ENCODE data around the gene TRAK1. TPM values are rescaled to one million over a fixed set of nuclear protein-coding genes. Genes with fewer than 3 reads are reported as not detected.

The TRAK1 gene
- total RNA-seq, 2 experiments from 2014 or later: 62.5 to 88.3 TPM

DNA sequence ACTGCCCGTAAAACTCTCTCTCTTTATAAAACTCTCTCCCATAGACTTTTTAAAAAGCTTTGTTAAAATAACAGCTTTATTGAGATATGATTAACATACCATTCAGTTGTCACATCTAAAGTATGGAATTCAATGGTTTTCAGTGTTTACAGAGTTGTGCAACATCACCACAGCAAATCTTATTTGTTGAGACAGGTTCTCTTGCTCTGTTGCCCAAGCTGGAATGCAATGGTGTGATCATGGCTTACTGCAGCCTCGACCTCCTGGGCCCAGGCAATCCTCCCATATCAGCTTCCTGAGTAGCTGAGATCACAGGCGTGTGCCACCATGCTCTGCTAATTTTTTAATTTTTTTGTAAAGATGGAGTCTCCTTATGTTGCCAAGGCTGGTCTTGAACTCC is 35.9 kb upstream of the TRAK1 start:
- H3K36me3 ChIP-seq (ENCODE audit: insufficient read depth, low read length): peaks cover 23% of the 10 kb centered on the region; the same call in 1 of the 2 replicates
- H3K4me2 ChIP-seq (ENCODE audit: low read length): no peak overlapping the region
- DNase-seq (ENCODE audit: low spot score): no peak
- H3K4me1 ChIP-seq (ENCODE audit: insufficient read depth, low read length, poor library complexity, severe bottlenecking): peaks cover 69% of the 10 kb centered on the region
- intact Hi-C loops (cut with micrococcal nuclease; ENCODE audit: unreplicated experiment): loop anchor here (5.0 kb wide), 1 partner anchor 38 kb away; no protein-coding TSS in a partner anchor
- H3K27ac ChIP-seq (ENCODE audit: low read depth, low read length, poor library complexity, severe bottlenecking): no peak overlapping the region
- H3K4me3 ChIP-seq (ENCODE audit: low read depth, low read length, poor library complexity, severe bottlenecking): no peak overlapping the region
- TF ChIP-seq, protein P1, sequence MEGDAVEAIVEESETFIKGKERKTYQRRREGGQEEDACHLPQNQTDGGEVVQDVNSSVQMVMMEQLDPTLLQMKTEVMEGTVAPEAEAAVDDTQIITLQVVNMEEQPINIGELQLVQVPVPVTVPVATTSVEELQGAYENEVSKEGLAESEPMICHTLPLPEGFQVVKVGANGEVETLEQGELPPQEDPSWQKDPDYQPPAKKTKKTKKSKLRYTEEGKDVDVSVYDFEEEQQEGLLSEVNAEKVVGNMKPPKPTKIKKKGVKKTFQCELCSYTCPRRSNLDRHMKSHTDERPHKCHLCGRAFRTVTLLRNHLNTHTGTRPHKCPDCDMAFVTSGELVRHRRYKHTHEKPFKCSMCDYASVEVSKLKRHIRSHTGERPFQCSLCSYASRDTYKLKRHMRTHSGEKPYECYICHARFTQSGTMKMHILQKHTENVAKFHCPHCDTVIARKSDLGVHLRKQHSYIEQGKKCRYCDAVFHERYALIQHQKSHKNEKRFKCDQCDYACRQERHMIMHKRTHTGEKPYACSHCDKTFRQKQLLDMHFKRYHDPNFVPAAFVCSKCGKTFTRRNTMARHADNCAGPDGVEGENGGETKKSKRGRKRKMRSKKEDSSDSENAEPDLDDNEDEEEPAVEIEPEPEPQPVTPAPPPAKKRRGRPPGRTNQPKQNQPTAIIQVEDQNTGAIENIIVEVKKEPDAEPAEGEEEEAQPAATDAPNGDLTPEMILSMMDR (conservative IDR thresholded peaks at IDR 0.05; ENCODE audit: low read length): no peak
- TF ChIP-seq EZH2phosphoT487 (IDR thresholded peaks at IDR 0.05; ENCODE audit: borderline replicate concordance, low read depth, low read length): no peak
- H2AFZ ChIP-seq (ENCODE audit: low read length): no peak overlapping the region
- peaks cover 98% of the 10 kb centered on the region for H3K79me2 ChIP-seq (ENCODE audit: insufficient read depth, low read depth, low read length)
- peaks cover 22% of the 10 kb centered on the region for H4K20me1 ChIP-seq (ENCODE audit: insufficient read depth, low read length)
- no TSS peak for BruUV-seq (replicated peaks)
- CTCF ChIA-PET (ENCODE audit: unreplicated experiment): no interaction called here
- POLR2A ChIA-PET: interaction anchor here (0.7 to 1.5 kb wide), 4 partner anchors 9 to 42 kb away, joined by 3 to 5 read pairs (median 4); no protein-coding TSS in a partner anchor
- no peaks in the 10 kb centered on the region for H3K9me3 ChIP-seq (ENCODE audit: low read length)
- H3K9me2 ChIP-seq (ENCODE audit: insufficient read depth, low read length): no peaks in the 10 kb centered on the region

DNA sequence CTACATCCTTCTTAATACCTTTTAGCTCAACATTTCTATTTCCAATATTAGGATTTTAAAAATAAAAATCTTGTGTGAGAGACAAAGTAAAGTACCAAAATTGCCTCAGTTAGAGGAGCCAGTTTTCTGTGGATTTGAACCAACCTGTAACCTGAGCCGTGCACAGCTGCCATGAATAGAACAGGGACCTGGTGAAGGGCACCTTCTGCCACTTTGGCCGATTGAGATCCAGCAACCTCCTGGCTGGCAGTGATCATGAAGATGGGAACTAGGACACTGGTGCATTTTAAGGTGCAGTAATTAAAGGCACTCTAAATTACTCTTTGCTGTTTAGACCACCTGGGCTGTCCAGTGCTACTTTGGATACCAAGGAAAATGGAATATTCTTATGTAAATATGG is 34.3 kb upstream of the TRAK1 start:
- peaks cover 73% of the 10 kb centered on the region for H3K4me1 ChIP-seq (ENCODE audit: insufficient read depth, low read length, poor library complexity, severe bottlenecking)
- H3K4me2 ChIP-seq (ENCODE audit: low read length): peak overlapping the region; percentile 46
- intact Hi-C loops (cut with micrococcal nuclease; ENCODE audit: unreplicated experiment): loop anchor here (5.0 kb wide), 1 partner anchor 40 kb away; no protein-coding TSS in a partner anchor
- peaks cover 96% of the 10 kb centered on the region for H3K79me2 ChIP-seq (ENCODE audit: insufficient read depth, low read depth, low read length)
- no peak for DNase-seq (ENCODE audit: low spot score)
- peak overlapping the region; percentile 29 for H3K4me3 ChIP-seq (ENCODE audit: low read depth, low read length, poor library complexity, severe bottlenecking)
- ChIA-PET POLR2A (interaction anchor here (0.6 to 2.1 kb wide), 8 partner anchors 8 to 45 kb away, joined by 3 to 6 read pairs (median 4); no protein-coding TSS in a partner anchor), CTCF (ENCODE audit: unreplicated experiment) (no interaction called here)
- peak overlapping the region; percentile 47 for H3K27ac ChIP-seq (ENCODE audit: low read depth, low read length, poor library complexity, severe bottlenecking)
- BruUV-seq (replicated peaks): no TSS peak
- no peak overlapping the region for H2AFZ ChIP-seq (ENCODE audit: low read length)
- peaks cover 29% of the 10 kb centered on the region; the same call in 1 of the 2 replicates for H3K36me3 ChIP-seq (ENCODE audit: insufficient read depth, low read length)
- H3K9me3 ChIP-seq (ENCODE audit: low read length): no peaks in the 10 kb centered on the region
- H4K20me1 ChIP-seq (ENCODE audit: insufficient read depth, low read length): peaks cover 22% of the 10 kb centered on the region; the same call in 1 of the 2 replicates
- TF ChIP-seq, protein P1 (conservative IDR thresholded peaks at IDR 0.05; ENCODE audit: low read length): no peak
- no peak for TF ChIP-seq EZH2phosphoT487 (IDR thresholded peaks at IDR 0.05; ENCODE audit: borderline replicate concordance, low read depth, low read length)
- no peaks in the 10 kb centered on the region for H3K9me2 ChIP-seq (ENCODE audit: insufficient read depth, low read length)

DNA sequence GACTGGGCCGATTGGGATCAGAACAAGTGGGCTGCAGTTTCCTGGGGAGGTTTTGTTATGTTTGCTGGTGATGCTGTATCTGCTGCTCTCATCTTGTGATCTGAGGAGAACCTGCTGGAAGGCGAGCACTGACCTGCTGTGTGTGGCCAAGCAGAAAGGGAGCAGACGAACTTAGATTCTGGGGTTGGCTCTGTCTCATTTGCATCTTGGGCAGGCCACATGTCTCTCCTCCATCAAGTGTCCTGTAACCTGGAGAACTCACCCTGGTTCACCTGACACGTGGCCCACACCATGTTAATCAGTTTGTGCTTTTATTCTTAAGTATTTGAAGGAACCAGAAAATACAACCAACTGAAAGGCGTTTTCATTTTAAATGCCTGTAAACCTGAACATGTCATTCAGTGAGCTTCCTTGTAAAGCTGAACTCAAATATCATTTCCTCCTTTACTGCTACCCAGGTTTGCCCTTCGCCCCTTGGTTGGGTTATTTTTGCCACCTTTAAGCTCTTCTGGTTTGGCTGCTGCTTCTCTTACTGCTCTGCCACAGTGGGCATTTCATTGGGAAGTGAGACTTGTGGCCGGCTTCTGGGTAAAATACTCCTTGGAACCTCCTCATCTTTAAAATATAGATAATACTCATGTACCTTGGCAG is 33.5 kb upstream of the TRAK1 start:
- Histone ChIP-seq H3K4me2 (ENCODE audit: low read length) (peak overlapping the region; percentile 46), H2AFZ (ENCODE audit: low read length) (no peak overlapping the region), H3K4me3 (ENCODE audit: low read depth, low read length, poor library complexity, severe bottlenecking) (peak overlapping the region; percentile 29), H3K9me3 (ENCODE audit: low read length) (no peaks in the 10 kb centered on the region), H3K27ac (ENCODE audit: low read depth, low read length, poor library complexity, severe bottlenecking) (peak overlapping the region; percentile 47), H3K36me3 (ENCODE audit: insufficient read depth, low read length) (peaks cover 37% of the 10 kb centered on the region; the same call in 1 of the 2 replicates), H3K9me2 (ENCODE audit: insufficient read depth, low read length) (no peaks in the 10 kb centered on the region), H4K20me1 (ENCODE audit: insufficient read depth, low read length) (peaks cover 18% of the 10 kb centered on the region; the same call in 1 of the 2 replicates), H3K79me2 (ENCODE audit: insufficient read depth, low read depth, low read length) (peaks cover 96% of the 10 kb centered on the region), H3K4me1 (ENCODE audit: insufficient read depth, low read length, poor library complexity, severe bottlenecking) (peaks cover 67% of the 10 kb centered on the region)
- TF ChIP-seq EZH2phosphoT487 (IDR thresholded peaks at IDR 0.05; ENCODE audit: borderline replicate concordance, low read depth, low read length): no peak
- TF ChIP-seq, protein P1 (conservative IDR thresholded peaks at IDR 0.05; ENCODE audit: low read length): no peak
- ChIA-PET POLR2A (interaction anchor here (0.6 to 2.1 kb wide), 8 partner anchors 9 to 43 kb away, joined by 3 to 6 read pairs (median 4); no protein-coding TSS in a partner anchor), CTCF (ENCODE audit: unreplicated experiment) (interaction anchor here (0.6 kb wide), 1 partner anchor 14 kb away, joined by 3 read pairs; no protein-coding TSS in a partner anchor)
- DNase-seq (ENCODE audit: low spot score): peak; percentile 57
- no TSS peak for BruUV-seq (replicated peaks)
- intact Hi-C loops (cut with micrococcal nuclease; ENCODE audit: unreplicated experiment): loop anchor here (5.0 kb wide), 1 partner anchor 40 kb away; no protein-coding TSS in a partner anchor

All from OCI-LY7 (cell line).